Suppressor macrophage (primary cell): Measurements from ENCODE around the gene OR5A1.

Experiments
- DNase-seq, 4 experiments: peaks; one replicate each; pipeline ENCODE4 v3.0.0-alpha.2; 2020 to 2022

OR5A1 gene

GRCh38 chr11:59479906-59480305, 43.6 kb downstream of the OR5A1 start:
- peak in 2 of 4 experiments; percentile 59 for DNase-seq

DNA sequence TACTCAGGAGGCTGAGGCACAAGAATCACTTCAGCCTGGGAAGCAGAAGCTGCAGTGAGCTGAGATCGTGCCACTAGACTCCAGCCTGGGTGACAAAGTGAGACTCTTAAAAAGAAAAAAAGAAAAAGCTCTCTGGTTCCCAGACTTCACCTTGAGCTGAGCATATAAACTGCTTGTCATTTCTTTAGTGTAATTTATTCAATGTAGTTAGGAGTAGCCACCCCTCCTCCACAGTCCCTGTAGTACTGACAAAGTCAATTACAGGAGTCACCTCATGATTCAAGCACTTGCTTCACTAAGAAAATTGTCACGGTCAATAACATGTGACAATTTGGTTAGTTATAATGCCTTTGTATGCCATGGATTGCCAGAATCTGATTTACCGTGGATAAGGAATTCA, 44.1 kb downstream of the OR5A1 start:
- peak in 1 of 4 experiments; percentile 5 for DNase-seq
